ENCODE results near the gene MSI2.
A peak's percentile ranks its signal among the peaks of the same experiment; 100 is the strongest.

The MSI2 gene

DNA sequence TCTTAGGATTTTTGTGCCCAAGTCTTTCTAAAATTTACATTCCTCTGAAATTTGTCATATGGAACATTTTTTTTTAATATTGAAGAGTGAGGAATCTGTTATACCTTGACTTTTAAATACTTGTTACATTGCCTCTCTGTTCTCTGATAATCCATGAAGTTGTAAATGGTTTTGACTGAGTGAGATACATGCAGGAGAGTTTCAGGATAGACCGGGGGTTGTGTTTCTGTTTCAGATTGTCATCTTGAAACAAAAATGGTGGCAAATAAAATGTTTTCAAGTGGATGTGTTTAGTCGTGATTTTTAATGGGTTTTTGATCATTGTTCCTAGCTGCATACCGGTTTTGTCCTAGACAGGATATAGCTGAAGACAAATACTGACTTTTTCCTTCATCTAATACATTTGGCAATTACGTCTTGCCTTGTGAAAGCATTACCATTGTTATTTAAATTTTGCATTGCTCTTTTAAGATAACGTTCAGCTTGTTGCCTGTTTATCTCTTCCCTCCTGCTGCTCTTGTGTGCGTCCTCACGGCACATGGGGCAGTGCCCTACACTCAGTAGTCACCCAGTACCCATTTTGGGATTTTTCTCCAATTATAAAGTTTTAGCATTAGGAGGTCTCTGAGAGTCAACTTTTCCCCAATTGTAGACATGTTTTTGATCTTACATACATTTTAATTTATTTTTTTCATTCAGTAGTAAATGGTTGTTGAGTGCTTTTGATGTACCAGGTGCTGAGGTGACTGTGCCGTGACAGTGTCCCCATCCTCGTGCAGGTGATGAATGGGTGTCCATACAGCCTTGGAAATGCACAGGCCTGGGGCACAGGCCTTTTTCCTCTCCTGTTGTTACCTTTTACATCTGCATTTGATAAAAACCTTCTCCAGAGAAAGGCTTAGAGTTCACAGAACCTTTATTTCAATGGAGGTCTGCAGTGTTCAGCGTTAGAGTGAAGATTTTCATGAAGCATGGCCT, 169.9 kb downstream of the MSI2 start:
- Histone ChIP-seq H3K4me2 (ENCODE audit: low read length) (peak overlapping the region; percentile 33; the same call in 1 of the 2 replicates), H3F3A (ENCODE audit: insufficient read depth, low read length) (no peaks in the 10 kb centered on the region), H2AFZ (ENCODE audit: low read length) (no peak overlapping the region), H3K4me3 (ENCODE audit: low read depth, low read length, poor library complexity, severe bottlenecking) (no peak overlapping the region), H3K4me1 (ENCODE audit: insufficient read depth, low read length, severe bottlenecking) (peaks cover 60% of the 10 kb centered on the region), H3K9me3 (ENCODE audit: low read length) (no peaks in the 10 kb centered on the region), H3K27me3 (ENCODE audit: insufficient read depth, low read length) (no peaks in the 10 kb centered on the region), H4K20me1 (ENCODE audit: insufficient read depth, low read length) (no peaks in the 10 kb centered on the region), H3K79me2 (ENCODE audit: insufficient read depth, low read length) (peaks cover 57% of the 10 kb centered on the region), H3K36me3 (ENCODE audit: insufficient read depth, low read length) (peaks cover 38% of the 10 kb centered on the region; the same call in 1 of the 2 replicates), H3K9ac (ENCODE audit: low read length) (peak overlapping the region; percentile 14; the same call in 1 of the 2 replicates), H3K27ac (ENCODE audit: low read depth, low read length, poor library complexity, severe bottlenecking) (peak overlapping the region; percentile 76), H3K9me2 (ENCODE audit: low read depth, low read length) (no peaks in the 10 kb centered on the region)
- TF ChIP-seq, protein P1, sequence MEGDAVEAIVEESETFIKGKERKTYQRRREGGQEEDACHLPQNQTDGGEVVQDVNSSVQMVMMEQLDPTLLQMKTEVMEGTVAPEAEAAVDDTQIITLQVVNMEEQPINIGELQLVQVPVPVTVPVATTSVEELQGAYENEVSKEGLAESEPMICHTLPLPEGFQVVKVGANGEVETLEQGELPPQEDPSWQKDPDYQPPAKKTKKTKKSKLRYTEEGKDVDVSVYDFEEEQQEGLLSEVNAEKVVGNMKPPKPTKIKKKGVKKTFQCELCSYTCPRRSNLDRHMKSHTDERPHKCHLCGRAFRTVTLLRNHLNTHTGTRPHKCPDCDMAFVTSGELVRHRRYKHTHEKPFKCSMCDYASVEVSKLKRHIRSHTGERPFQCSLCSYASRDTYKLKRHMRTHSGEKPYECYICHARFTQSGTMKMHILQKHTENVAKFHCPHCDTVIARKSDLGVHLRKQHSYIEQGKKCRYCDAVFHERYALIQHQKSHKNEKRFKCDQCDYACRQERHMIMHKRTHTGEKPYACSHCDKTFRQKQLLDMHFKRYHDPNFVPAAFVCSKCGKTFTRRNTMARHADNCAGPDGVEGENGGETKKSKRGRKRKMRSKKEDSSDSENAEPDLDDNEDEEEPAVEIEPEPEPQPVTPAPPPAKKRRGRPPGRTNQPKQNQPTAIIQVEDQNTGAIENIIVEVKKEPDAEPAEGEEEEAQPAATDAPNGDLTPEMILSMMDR (IDR thresholded peaks at IDR 0.05; ENCODE audit: low read length), result no peak

DNA sequence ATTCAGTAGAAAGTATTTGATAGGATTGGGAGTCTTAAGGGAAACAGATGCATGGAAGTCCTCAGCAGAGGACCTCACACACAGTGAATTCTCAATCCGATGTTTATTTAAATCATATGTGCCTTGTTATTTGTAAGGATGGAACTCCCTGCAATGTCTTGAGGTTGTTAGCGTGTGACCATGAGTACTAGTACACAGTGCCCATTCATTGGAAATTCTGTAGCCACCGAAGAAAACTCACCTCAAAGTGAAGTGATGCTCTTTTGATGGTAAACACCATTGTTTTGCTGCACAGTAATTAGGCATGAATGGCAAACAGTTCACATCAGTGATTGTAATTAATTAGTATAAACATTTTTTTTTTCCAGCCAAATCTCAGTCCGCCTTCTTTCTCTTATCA, 173.6 kb downstream of the MSI2 start:
- H3K9ac ChIP-seq (ENCODE audit: low read length), result no peak overlapping the region
- no peaks in the 10 kb centered on the region for H3K9me2 ChIP-seq (ENCODE audit: low read depth, low read length)
- H3K27me3 ChIP-seq (ENCODE audit: insufficient read depth, low read length), result no peaks in the 10 kb centered on the region
- peaks cover 56% of the 10 kb centered on the region for H3K79me2 ChIP-seq (ENCODE audit: insufficient read depth, low read length)
- H3K27ac ChIP-seq (ENCODE audit: low read depth, low read length, poor library complexity, severe bottlenecking), result no peak overlapping the region
- no peaks in the 10 kb centered on the region; the same call in 1 of the 2 replicates for H3F3A ChIP-seq (ENCODE audit: insufficient read depth, low read length)
- H2AFZ ChIP-seq (ENCODE audit: low read length), result no peak overlapping the region
- H3K4me1 ChIP-seq (ENCODE audit: insufficient read depth, low read length, severe bottlenecking), result peaks cover 30% of the 10 kb centered on the region
- no peak for TF ChIP-seq EZH2 (IDR thresholded peaks at IDR 0.05; ENCODE audit: borderline replicate concordance, low read length)
- TF ChIP-seq, protein P1 (IDR thresholded peaks at IDR 0.05; ENCODE audit: low read length), result no peak
- H3K36me3 ChIP-seq (ENCODE audit: insufficient read depth, low read length), result peaks cover 39% of the 10 kb centered on the region; the same call in 1 of the 2 replicates
- no peaks in the 10 kb centered on the region for H3K9me3 ChIP-seq (ENCODE audit: low read length)
- H3K4me3 ChIP-seq (ENCODE audit: low read depth, low read length, poor library complexity, severe bottlenecking), result no peak overlapping the region
- no peaks in the 10 kb centered on the region for H4K20me1 ChIP-seq (ENCODE audit: insufficient read depth, low read length)
- H3K4me2 ChIP-seq (ENCODE audit: low read length), result no peak overlapping the region

DNA sequence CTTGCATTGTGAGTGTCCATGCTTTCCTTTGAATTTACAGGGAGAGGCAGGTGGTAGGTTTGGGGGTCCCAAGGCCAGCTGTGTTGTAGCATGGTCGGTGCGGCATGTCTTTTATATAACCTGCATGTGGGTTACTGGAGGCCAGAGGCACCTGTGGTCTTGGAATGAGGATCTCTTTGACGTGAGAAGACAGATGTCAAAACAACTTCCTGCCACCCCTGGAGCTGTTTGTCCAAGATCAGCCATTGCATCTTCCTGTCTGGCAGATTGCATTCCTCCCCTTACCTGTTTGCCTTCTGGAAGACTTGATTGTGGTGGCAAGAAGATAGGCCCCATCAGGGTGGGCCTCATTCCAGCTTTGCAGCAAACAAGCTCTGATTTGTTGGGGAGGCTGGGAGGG, 175.1 kb downstream of the MSI2 start:
- H4K20me1 ChIP-seq (ENCODE audit: insufficient read depth, low read length), result no peaks in the 10 kb centered on the region
- H3F3A ChIP-seq (ENCODE audit: insufficient read depth, low read length), result no peaks in the 10 kb centered on the region; the same call in 1 of the 2 replicates
- no peak overlapping the region for H3K9ac ChIP-seq (ENCODE audit: low read length)
- no peak overlapping the region for H2AFZ ChIP-seq (ENCODE audit: low read length)
- TF ChIP-seq, protein P1 (IDR thresholded peaks at IDR 0.05; ENCODE audit: low read length), result no peak
- TF ChIP-seq EZH2 (IDR thresholded peaks at IDR 0.05; ENCODE audit: borderline replicate concordance, low read length), result no peak
- H3K9me3 ChIP-seq (ENCODE audit: low read length), result no peaks in the 10 kb centered on the region
- peaks cover 34% of the 10 kb centered on the region; the same call in 1 of the 2 replicates for H3K36me3 ChIP-seq (ENCODE audit: insufficient read depth, low read length)
- no peaks in the 10 kb centered on the region for H3K27me3 ChIP-seq (ENCODE audit: insufficient read depth, low read length)
- H3K4me1 ChIP-seq (ENCODE audit: insufficient read depth, low read length, severe bottlenecking), result peaks cover 30% of the 10 kb centered on the region
- H3K79me2 ChIP-seq (ENCODE audit: insufficient read depth, low read length), result peaks cover 56% of the 10 kb centered on the region
- H3K27ac ChIP-seq (ENCODE audit: low read depth, low read length, poor library complexity, severe bottlenecking), result peak overlapping the region; percentile 30
- H3K9me2 ChIP-seq (ENCODE audit: low read depth, low read length), result no peaks in the 10 kb centered on the region
- H3K4me3 ChIP-seq (ENCODE audit: low read depth, low read length, poor library complexity, severe bottlenecking), result no peak overlapping the region
- no peak overlapping the region for H3K4me2 ChIP-seq (ENCODE audit: low read length)
